ENCODE results near the gene FRMPD4. TPM values are rescaled to one million over a fixed set of nuclear protein-coding genes. Genes with fewer than 3 reads are reported as not detected.

Gene FRMPD4
- total RNA-seq, 1 donor from 2014 or later: 0.29 TPM

- H3K4me1 ChIP-seq: no peaks in the 10 kb centered on the region
- TF ChIP-seq CTCF (IDR thresholded peaks at IDR 0.05): no peak
- H3K27ac ChIP-seq: no peak overlapping the region
- intact Hi-C loops (cut with DNase I): no loop called here
- DNase-seq (no peak), ATAC-seq (no peak)
- no peaks in the 10 kb centered on the region for H3K36me3 ChIP-seq
- no peak overlapping the region for H3K4me3 ChIP-seq
- H3K27me3 ChIP-seq: no peaks in the 10 kb centered on the region
- H3K9me3 ChIP-seq: no peaks in the 10 kb centered on the region
These were observed 573.3 kb downstream of the FRMPD4 start for GRCh38 chrX:12711435-12712040.

- DNase-seq (no peak), ATAC-seq (no peak)
- Histone ChIP-seq H3K4me1 (no peaks in the 10 kb centered on the region), H3K27me3 (no peaks in the 10 kb centered on the region), H3K36me3 (no peaks in the 10 kb centered on the region), H3K9me3 (no peaks in the 10 kb centered on the region), H3K27ac (no peak overlapping the region), H3K4me3 (no peak overlapping the region)
- intact Hi-C loops (cut with DNase I): no loop called here
- TF ChIP-seq CTCF (IDR thresholded peaks at IDR 0.05): no peak
These were observed 578.3 kb downstream of the FRMPD4 start for GRCh38 chrX:12716574-12716973.

GRCh38 chrX:12719837-12720236 lies 581.6 kb downstream of the FRMPD4 start:
- ATAC-seq: no peak
- no peak for DNase-seq
- TF ChIP-seq CTCF (IDR thresholded peaks at IDR 0.05): no peak
- Histone ChIP-seq H3K9me3 (no peaks in the 10 kb centered on the region), H3K27me3 (no peaks in the 10 kb centered on the region), H3K27ac (no peak overlapping the region), H3K36me3 (no peaks in the 10 kb centered on the region), H3K4me3 (no peak overlapping the region), H3K4me1 (no peaks in the 10 kb centered on the region)
- intact Hi-C loops (cut with DNase I): no loop called here

- intact Hi-C loops (cut with DNase I): no loop called here
- no peak for DNase-seq
- no peak for ATAC-seq
- Histone ChIP-seq H3K4me1 (no peaks in the 10 kb centered on the region), H3K27me3 (no peaks in the 10 kb centered on the region), H3K36me3 (no peaks in the 10 kb centered on the region), H3K4me3 (no peak overlapping the region), H3K9me3 (no peaks in the 10 kb centered on the region), H3K27ac (no peak overlapping the region)
- no peak for TF ChIP-seq CTCF (IDR thresholded peaks at IDR 0.05)
These were observed 582.8 kb downstream of the FRMPD4 start for GRCh38 chrX:12721042-12721441.

- no peak for DNase-seq
- TF ChIP-seq CTCF (IDR thresholded peaks at IDR 0.05): no peak
- no peak overlapping the region for H3K27ac ChIP-seq
- H3K36me3 ChIP-seq: no peaks in the 10 kb centered on the region
- no peaks in the 10 kb centered on the region for H3K9me3 ChIP-seq
- intact Hi-C loops (cut with DNase I): no loop called here
- H3K4me1 ChIP-seq: no peaks in the 10 kb centered on the region
- H3K4me3 ChIP-seq: no peak overlapping the region
- no peak for ATAC-seq
- no peaks in the 10 kb centered on the region for H3K27me3 ChIP-seq
These were observed 584.0 kb downstream of the FRMPD4 start for GRCh38 chrX:12722314-12722713.

GRCh38 chrX:12741416-12741815 lies 603.1 kb downstream of the FRMPD4 start:
- ATAC-seq (no peak), DNase-seq (no peak)
- H3K4me1 ChIP-seq: no peaks in the 10 kb centered on the region
- no peak for TF ChIP-seq CTCF (IDR thresholded peaks at IDR 0.05)
- intact Hi-C loops (cut with DNase I): no loop called here
- no peak overlapping the region for H3K4me3 ChIP-seq
- H3K36me3 ChIP-seq: no peaks in the 10 kb centered on the region
- H3K9me3 ChIP-seq: no peaks in the 10 kb centered on the region
- H3K27me3 ChIP-seq: no peaks in the 10 kb centered on the region
- H3K27ac ChIP-seq: no peak overlapping the region

Measured in upper lobe of right lung (tissue), 1 donor.